SK-N-SH treated with all-trans-retinoic acid at 6 μM for 48 hours (cell line): ENCODE data around the gene PMEL.

ENCODE experiments used
- BACH2 ChIP-seq: fragments of 250-450 bp; sonication (Bioruptor Pico); IDR thresholded peaks from 2 replicates; pipeline ENCODE4 v1.9.0; 2021; ENCODE audit warnings: mild to moderate bottlenecking, borderline replicate concordance
- ISL1 ChIP-seq: fragments of 250-450 bp; sonication (Bioruptor Pico); IDR thresholded peaks from 2 replicates; pipeline ENCODE4 v2.1.2; 2022; ENCODE audit warnings: mild to moderate bottlenecking, moderate library complexity
- PPARA ChIP-seq: fragments of 250-450 bp; sonication (Bioruptor Pico); IDR thresholded peaks from 2 replicates; pipeline ENCODE4 v1.5.0; 2020; ENCODE audit warnings: mild to moderate bottlenecking, borderline replicate concordance
- RARB ChIP-seq: fragments of 250-450 bp; sonication (Bioruptor Pico); IDR thresholded peaks from 2 replicates; pipeline ENCODE4 v1.8.0; 2021; ENCODE audit warnings: mild to moderate bottlenecking, moderate library complexity
- SNAI2 ChIP-seq: fragments of 250-450 bp; sonication (Bioruptor Pico); IDR thresholded peaks from 2 replicates; pipeline ENCODE4 v1.5.0; 2020; ENCODE audit warnings: mild to moderate bottlenecking, moderate library complexity
- ZFP3 ChIP-seq: fragments of 250-450 bp; sonication (Bioruptor Pico); IDR thresholded peaks from 2 replicates; pipeline ENCODE4 v1.5.0; 2020; ENCODE audit warnings: mild to moderate bottlenecking, moderate library complexity
- ZFP30 ChIP-seq: fragments of 450-650 bp; formaldehyde crosslinking; IDR thresholded peaks from 2 replicates; pipeline ENCODE4 v1.5.0; 2022; ENCODE audit warnings: mild to moderate bottlenecking, moderate library complexity
- ZNF70 ChIP-seq: fragments of 450-650 bp; formaldehyde crosslinking; IDR thresholded peaks from 2 replicates; pipeline ENCODE4 v1.5.0; 2020; ENCODE audit warnings: mild to moderate bottlenecking, moderate library complexity
- ZNF8 ChIP-seq: fragments of 450-650 bp; formaldehyde crosslinking; IDR thresholded peaks from 2 replicates; pipeline ENCODE4 v1.5.0; 2020; ENCODE audit warnings: mild to moderate bottlenecking, moderate library complexity
- TF ChIP-seq, protein P1 (sequence below): fragments of 250-450 bp; sonication (Bioruptor Pico); IDR thresholded peaks from 2 replicates; pipeline ENCODE4 v1.5.0; 2020; ENCODE audit warnings: mild to moderate bottlenecking, moderate library complexity
- TF ChIP-seq, protein P2 (sequence below): fragments of 250-450 bp; sonication (Bioruptor Pico); IDR thresholded peaks from 2 replicates; pipeline ENCODE4 v1.8.0; 2020; ENCODE audit warnings: mild to moderate bottlenecking, moderate library complexity, borderline replicate concordance

DNA sequence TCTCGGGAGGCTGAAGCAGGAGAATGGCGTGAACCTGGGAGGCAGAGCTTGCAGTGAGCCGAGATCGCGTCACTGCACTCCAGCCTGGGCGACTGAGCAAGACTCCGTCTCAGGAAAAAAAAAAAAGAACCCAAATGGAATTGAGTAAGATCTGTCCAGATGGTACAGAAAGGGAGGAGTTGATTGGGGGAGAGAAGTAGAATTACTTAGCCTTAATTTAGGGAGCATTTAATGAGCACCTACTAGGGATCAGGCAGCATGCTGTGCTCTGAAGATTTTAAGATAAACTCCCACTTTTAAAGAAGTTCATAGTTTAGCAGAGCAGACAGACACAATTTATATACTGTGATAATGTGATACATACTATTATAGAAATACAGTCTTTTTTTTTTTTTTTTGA, 12.6 kb upstream of the PMEL start:
- TF ChIP-seq RARB (CRISPR knock-in tag) (no peak), ZNF70 (CRISPR knock-in tag) (no peak), BACH2 (CRISPR knock-in tag) (no peak), ZFP3 (CRISPR knock-in tag) (no peak), ISL1 (CRISPR knock-in tag) (no peak), ZFP30 (no peak), SNAI2 (no peak), ZNF8 (CRISPR knock-in tag) (no peak), PPARA (CRISPR knock-in tag) (no peak)
- TF ChIP-seq, protein P1, sequence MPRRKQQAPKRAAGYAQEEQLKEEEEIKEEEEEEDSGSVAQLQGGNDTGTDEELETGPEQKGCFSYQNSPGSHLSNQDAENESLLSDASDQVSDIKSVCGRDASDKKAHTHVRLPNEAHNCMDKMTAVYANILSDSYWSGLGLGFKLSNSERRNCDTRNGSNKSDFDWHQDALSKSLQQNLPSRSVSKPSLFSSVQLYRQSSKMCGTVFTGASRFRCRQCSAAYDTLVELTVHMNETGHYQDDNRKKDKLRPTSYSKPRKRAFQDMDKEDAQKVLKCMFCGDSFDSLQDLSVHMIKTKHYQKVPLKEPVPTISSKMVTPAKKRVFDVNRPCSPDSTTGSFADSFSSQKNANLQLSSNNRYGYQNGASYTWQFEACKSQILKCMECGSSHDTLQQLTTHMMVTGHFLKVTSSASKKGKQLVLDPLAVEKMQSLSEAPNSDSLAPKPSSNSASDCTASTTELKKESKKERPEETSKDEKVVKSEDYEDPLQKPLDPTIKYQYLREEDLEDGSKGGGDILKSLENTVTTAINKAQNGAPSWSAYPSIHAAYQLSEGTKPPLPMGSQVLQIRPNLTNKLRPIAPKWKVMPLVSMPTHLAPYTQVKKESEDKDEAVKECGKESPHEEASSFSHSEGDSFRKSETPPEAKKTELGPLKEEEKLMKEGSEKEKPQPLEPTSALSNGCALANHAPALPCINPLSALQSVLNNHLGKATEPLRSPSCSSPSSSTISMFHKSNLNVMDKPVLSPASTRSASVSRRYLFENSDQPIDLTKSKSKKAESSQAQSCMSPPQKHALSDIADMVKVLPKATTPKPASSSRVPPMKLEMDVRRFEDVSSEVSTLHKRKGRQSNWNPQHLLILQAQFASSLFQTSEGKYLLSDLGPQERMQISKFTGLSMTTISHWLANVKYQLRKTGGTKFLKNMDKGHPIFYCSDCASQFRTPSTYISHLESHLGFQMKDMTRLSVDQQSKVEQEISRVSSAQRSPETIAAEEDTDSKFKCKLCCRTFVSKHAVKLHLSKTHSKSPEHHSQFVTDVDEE: no peak
- TF ChIP-seq, protein P2, sequence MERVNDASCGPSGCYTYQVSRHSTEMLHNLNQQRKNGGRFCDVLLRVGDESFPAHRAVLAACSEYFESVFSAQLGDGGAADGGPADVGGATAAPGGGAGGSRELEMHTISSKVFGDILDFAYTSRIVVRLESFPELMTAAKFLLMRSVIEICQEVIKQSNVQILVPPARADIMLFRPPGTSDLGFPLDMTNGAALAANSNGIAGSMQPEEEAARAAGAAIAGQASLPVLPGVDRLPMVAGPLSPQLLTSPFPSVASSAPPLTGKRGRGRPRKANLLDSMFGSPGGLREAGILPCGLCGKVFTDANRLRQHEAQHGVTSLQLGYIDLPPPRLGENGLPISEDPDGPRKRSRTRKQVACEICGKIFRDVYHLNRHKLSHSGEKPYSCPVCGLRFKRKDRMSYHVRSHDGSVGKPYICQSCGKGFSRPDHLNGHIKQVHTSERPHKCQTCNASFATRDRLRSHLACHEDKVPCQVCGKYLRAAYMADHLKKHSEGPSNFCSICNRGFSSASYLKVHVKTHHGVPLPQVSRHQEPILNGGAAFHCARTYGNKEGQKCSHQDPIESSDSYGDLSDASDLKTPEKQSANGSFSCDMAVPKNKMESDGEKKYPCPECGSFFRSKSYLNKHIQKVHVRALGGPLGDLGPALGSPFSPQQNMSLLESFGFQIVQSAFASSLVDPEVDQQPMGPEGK (CRISPR knock-in tag): no peak
